Fibroblast of skin of left quadriceps (primary cell): ENCODE data around the gene UBAC2.

Experiments
- DNase-seq, 2 experiments: peaks; one replicate each; pipeline ENCODE4 v3.0.0-alpha.2; 2013; ENCODE audit warnings: low read depth in 2 of 2

UBAC2 gene

DNA sequence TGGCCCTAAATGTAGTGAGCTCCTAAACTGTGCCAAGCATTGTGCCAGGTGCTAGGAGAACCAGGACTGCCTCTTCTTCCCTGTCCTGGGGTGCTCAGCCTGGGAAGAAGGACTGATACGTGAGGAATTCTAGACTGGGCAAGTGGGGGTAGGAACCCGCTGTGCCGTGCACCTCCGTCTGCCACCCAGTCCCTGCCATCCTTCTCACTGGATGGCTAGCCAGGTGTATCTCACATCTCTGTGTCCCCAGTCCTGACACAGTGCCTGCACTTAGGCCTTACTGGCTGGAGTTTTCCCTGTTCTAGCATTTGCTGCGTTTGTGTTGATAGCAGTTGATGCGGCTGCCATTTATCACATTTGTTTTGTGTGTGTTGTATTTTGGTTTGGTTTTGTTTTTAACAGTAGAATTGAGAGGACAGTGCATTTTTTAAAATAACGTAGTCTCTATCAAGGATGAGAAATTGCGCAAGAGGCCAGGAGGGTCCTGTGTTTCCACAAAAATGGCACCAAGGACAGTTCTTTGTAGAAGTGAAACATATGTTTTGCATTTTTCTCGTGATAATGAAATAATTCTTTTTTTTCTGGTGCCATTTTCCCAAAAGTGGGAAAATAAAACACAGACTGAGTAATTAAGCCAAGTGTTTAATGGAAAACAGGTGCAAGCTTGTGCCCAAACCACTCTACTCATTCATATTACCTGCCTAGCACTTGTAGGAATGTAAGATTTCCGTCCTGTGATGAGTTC, 111.3 kb downstream of the UBAC2 start:
- peak; percentile 21 to 25 for DNase-seq

- DNase-seq: peak; percentile 64 to 65
These were observed 111.8 kb downstream of the UBAC2 start for GRCh38 chr13:99312493-99312883.

GRCh38 chr13:99313501-99313900, 112.8 kb downstream of the UBAC2 start:
- DNase-seq: no peak

DNA sequence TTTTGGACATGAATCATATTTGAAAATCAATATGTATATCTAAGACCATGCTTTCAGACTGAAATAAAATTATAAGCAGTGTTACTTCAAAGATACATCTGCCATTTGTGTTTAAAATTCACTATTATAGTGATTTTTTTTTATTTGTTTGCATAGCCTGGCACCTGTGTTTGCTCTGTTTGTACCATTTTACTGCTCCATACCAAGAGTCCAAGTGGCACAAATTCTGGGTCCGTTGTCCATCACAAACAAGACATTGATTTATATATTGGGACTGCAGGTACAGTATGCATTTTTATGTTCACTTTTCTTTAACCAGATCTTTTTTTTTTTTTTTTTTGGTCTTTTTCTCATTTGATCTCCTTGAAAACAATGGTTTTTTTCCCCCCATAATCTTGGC, 113.3 kb downstream of the UBAC2 start:
- DNase-seq: no peak

DNA sequence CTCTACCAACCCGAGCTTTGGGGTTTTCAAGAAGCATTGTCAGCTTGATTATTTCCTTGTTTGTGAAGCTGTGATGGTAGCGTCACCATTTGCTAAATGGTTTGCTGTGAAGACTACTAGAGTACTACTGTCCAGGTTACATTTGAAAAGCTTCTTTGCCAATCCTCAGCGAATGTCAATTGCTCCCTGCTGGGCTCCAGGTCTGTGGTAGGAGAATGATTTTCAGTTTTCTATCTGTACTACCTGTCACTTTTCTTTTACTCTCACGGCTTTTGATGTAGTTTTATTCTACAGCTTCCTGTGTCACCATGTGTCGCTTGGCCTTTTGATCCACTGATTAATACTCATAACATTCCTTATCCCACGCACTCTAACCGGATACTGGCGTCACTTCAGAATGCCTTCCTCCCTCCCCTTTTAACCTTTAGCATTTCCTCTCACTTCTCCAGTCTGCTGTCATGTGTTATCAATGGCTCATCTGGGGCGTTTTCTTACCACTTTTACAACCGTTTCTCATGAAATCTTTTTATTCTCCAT, 114.1 kb downstream of the UBAC2 start:
- DNase-seq: no peak

- DNase-seq: no peak
These were observed 114.5 kb downstream of the UBAC2 start for GRCh38 chr13:99315186-99315585.

GRCh38 chr13:99316224-99316623, 115.6 kb downstream of the UBAC2 start:
- no peak for DNase-seq

DNA sequence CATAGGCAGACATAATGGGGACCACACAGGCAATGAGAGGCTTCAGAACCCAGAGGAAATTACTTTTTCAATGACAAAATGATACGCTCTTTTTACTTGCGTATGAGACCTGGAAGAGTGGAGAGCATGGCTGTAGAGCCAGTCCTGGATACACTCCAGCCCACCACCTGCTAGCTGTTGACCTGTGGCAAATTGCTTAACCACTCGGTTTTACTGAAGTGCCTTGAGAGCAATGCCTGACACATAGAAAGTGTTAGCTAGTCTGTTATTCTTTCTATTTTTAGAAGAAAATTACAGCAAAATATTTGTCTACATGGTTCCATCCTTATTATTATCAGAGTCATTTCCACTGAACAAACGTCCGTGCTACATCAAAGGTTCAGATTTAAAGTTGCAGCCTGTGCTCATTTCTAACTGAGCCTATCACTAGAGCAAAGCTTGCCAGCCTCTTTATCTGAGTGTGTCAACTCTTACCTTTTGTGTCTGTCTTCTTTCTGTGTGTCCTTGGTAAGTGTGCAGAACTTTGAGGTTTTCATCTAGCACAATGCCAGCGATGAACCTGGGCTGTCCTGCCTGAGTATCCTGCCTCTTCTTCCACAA, 116.1 kb downstream of the UBAC2 start:
- DNase-seq: no peak

GRCh38 chr13:99320693-99321481, 120.2 kb downstream of the UBAC2 start:
- peak; percentile 73 to 74 for DNase-seq

DNA sequence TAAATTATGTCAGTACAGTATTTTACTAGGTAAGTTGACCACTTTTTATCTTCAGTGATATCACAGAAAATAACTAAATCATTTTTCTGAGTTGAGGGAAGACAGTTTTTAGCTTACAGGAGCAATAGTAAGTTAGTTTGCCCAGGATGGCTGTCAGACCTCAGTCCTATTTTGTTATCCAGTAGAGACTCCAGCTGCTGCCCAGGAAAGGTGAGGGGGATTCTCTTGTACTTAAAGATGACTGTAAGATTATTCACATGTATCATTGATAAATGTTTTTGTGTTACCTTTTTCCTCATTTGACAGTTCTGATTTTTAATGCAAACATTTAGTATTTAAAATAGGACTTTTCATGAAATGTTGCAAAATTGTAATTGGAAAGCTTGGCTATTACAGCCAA, 121.1 kb downstream of the UBAC2 start:
- DNase-seq: no peak

- DNase-seq: peak in 1 of 2 experiments; percentile 60
These were observed 121.8 kb downstream of the UBAC2 start for GRCh38 chr13:99322297-99323103.

DNA sequence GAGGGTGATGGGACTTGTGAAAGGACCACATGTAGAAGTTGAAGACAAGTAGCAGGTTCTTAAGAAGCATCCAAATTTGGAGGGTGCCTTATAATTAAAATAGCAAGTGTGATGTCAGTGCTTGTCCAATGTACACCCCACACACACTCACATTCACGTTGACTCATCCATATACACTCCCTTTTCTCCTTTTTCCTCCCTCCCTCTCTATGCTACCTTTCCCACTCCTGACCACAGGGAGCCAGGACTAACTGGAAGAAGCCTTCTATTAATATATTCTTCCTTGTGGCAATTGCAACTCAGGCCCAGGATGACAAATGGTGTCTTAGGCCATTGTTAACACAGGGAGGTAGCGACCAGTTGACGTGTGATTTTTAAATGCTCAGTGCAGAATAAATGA, 122.8 kb downstream of the UBAC2 start:
- no peak for DNase-seq

DNA sequence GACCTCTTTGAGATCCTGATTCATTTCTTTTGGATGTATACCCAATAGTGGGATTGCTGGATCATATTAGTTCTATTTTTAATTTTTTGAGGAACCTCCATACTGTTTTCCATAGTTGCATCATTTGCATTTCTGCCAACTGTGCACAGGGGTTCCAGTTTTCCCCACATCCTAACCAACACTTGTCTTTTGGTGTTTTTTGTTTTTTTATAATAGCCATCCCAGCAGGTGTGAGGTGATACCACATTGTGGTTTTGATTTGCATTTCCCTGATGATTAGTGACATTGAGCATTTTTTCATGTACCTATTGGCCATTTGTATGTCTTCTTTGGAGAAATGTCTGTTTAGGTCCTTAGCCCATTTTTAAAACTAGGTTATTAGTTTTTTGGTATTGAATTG, 125.4 kb downstream of the UBAC2 start:
- DNase-seq: no peak

- no peak for DNase-seq
These were observed 126.5 kb downstream of the UBAC2 start for GRCh38 chr13:99327126-99327525.

DNA sequence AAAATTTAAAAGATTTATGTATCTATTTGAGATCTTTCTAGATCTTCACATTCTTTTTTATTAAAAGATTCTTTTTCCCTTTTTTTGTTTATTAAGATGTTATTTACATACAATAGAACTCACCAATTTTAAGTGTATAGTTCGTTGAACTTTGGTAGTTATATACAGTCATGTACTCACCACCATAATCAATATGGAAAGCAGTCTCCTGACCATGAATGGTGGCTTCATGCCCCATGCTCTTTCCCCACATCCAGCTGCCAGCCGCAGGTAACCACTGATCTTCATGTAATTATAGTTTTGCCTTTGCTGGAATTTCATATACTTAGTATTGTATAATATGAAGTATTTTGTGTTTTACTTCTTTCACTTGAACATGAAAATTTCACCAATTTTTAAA, 127.1 kb downstream of the UBAC2 start:
- no peak for DNase-seq

GRCh38 chr13:99329477-99329876, 128.8 kb downstream of the UBAC2 start:
- DNase-seq: no peak

DNA sequence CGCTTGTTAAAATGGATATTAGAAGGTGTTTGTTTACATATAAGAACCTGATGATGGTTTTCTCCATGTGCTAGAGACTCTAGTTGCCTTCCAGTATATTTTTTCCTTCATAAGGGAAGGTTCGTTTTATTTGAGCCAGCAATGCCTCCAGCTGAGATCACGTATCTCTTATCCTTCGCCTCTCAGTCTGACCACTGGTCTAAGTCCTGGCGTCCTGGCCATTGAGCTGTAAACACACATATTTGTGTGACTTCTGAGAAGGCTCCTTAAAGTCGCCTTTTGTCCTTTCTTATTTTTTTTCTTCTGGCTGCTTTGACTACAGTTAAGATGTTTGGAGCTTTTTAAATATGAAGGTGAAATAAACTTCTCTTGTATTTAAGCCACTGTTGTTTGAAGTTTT, 130.3 kb downstream of the UBAC2 start:
- DNase-seq: no peak

DNA sequence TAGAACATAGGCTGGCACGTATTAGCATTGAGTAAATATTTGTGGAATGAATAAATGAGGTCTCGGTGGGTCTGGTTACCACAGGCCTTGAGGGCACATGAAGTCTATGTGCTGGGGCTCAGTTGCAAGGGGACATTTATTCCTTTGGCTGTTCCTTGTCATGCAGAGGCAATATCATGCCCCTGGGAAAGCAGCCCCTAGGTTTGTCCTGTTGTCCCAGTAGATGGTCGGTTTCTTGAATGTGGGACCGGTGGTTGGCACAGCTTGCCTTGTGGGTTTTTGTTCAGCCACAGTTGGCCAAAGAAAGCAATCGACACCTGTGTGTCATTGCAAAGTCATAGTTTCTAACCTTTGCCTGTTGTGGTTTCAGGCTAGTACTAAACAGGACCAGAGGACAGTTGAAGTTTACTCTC, 131.2 kb downstream of the UBAC2 start:
- DNase-seq: no peak

GRCh38 chr13:99332456-99332855, 131.8 kb downstream of the UBAC2 start:
- no peak for DNase-seq

GRCh38 chr13:99334221-99334620, 133.6 kb downstream of the UBAC2 start:
- DNase-seq: no peak

GRCh38 chr13:99335087-99335486, 134.4 kb downstream of the UBAC2 start:
- no peak for DNase-seq

- no peak for DNase-seq
These were observed 134.9 kb downstream of the UBAC2 start for GRCh38 chr13:99335603-99336002.
